SK-N-SH treated with all-trans-retinoic acid at 6 μM for 48 hours (cell line): ENCODE data around the gene FAM13B.

Source experiments
- ATAC-seq: fragments of 200-7000 bp; cut with Tn5 transposase; 3 replicates; pipeline ENCODE4 v1.9.1; 2020; ENCODE audit warnings: mild to moderate bottlenecking, moderate library complexity
- ARNTL ChIP-seq: fragments of 450-650 bp; formaldehyde crosslinking; IDR thresholded peaks from 2 replicates; pipeline ENCODE4 v1.5.0; 2020; ENCODE audit warnings: low read depth, mild to moderate bottlenecking, moderate library complexity, borderline replicate concordance
- BACH2 ChIP-seq: fragments of 250-450 bp; sonication (Bioruptor Pico); IDR thresholded peaks from 2 replicates; pipeline ENCODE4 v1.9.0; 2021; ENCODE audit warnings: mild to moderate bottlenecking, borderline replicate concordance
- CREB5 ChIP-seq: fragments of 250-450 bp; sonication (Bioruptor Pico); IDR thresholded peaks from 2 replicates; pipeline ENCODE4 v1.5.1; 2020; ENCODE audit warnings: low read depth, mild to moderate bottlenecking, moderate library complexity
- CSDC2 ChIP-seq: fragments of 250-450 bp; sonication (Bioruptor Pico); IDR thresholded peaks from 2 replicates; pipeline ENCODE4 v1.5.0; 2020; ENCODE audit warnings: mild to moderate bottlenecking, moderate library complexity
- ESRRG ChIP-seq: fragments of 250-450 bp; sonication (Bioruptor Pico); IDR thresholded peaks from 2 replicates; pipeline ENCODE4 v1.6.1; 2021; ENCODE audit warnings: mild to moderate bottlenecking
- GLIS3 ChIP-seq: fragments of 250-450 bp; sonication (Bioruptor Pico); IDR thresholded peaks from 2 replicates; pipeline ENCODE4 v1.5.0; 2020; ENCODE audit warnings: mild to moderate bottlenecking, moderate library complexity
- ISL1 ChIP-seq: fragments of 250-450 bp; sonication (Bioruptor Pico); IDR thresholded peaks from 2 replicates; pipeline ENCODE4 v2.1.2; 2022; ENCODE audit warnings: mild to moderate bottlenecking, moderate library complexity
- OSR1 ChIP-seq: fragments of 250-450 bp; sonication (Bioruptor Pico); IDR thresholded peaks from 2 replicates; pipeline ENCODE4 v1.8.0; 2022; ENCODE audit warnings: moderate library complexity, mild to moderate bottlenecking, inconsistent platforms
- PATZ1 ChIP-seq: fragments of 250-450 bp; sonication (Bioruptor Pico); IDR thresholded peaks from 2 replicates; pipeline ENCODE4 v1.8.0; 2020; ENCODE audit warnings: mild to moderate bottlenecking, moderate library complexity, borderline replicate concordance
- POU6F1 ChIP-seq: fragments of 250-450 bp; sonication (Bioruptor Pico); IDR thresholded peaks from 2 replicates; pipeline ENCODE4 v1.8.0; 2021; ENCODE audit warnings: low read depth, mild to moderate bottlenecking, moderate library complexity, borderline replicate concordance
- RARB ChIP-seq: fragments of 250-450 bp; sonication (Bioruptor Pico); IDR thresholded peaks from 2 replicates; pipeline ENCODE4 v1.8.0; 2021; ENCODE audit warnings: mild to moderate bottlenecking, moderate library complexity
- SNAI2 ChIP-seq: fragments of 250-450 bp; sonication (Bioruptor Pico); IDR thresholded peaks from 2 replicates; pipeline ENCODE4 v1.5.0; 2020; ENCODE audit warnings: mild to moderate bottlenecking, moderate library complexity
- TCF4 ChIP-seq: fragments of 250-450 bp; sonication (Bioruptor Pico); IDR thresholded peaks from 2 replicates; pipeline ENCODE4 v1.8.0; 2021; ENCODE audit warnings: mild to moderate bottlenecking, moderate library complexity, borderline replicate concordance
- TOX ChIP-seq: fragments of 250-450 bp; sonication (Bioruptor Pico); IDR thresholded peaks from 2 replicates; pipeline ENCODE4 v1.8.0; 2021; ENCODE audit warnings: mild to moderate bottlenecking, moderate library complexity, borderline replicate concordance
- TSHZ2 ChIP-seq: fragments of 250-450 bp; sonication (Bioruptor Pico); IDR thresholded peaks from 2 replicates; pipeline ENCODE4 v1.5.0; 2020; ENCODE audit warnings: mild to moderate bottlenecking, moderate library complexity
- ZC3H10 ChIP-seq: fragments of 250-450 bp; sonication (Bioruptor Pico); IDR thresholded peaks from 2 replicates; pipeline ENCODE4 v1.5.1; 2021; ENCODE audit warnings: mild to moderate bottlenecking, moderate library complexity
- ZFP3 ChIP-seq: fragments of 250-450 bp; sonication (Bioruptor Pico); IDR thresholded peaks from 2 replicates; pipeline ENCODE4 v1.5.0; 2020; ENCODE audit warnings: mild to moderate bottlenecking, moderate library complexity
- ZNF565 ChIP-seq: fragments of 450-650 bp; formaldehyde crosslinking; conservative IDR thresholded peaks from 2 replicates; pipeline ENCODE4 v1.5.0; 2020; ENCODE audit warnings: low read depth, mild to moderate bottlenecking, moderate library complexity
- ZNF70 ChIP-seq: fragments of 450-650 bp; formaldehyde crosslinking; IDR thresholded peaks from 2 replicates; pipeline ENCODE4 v1.5.0; 2020; ENCODE audit warnings: mild to moderate bottlenecking, moderate library complexity

Gene FAM13B

GRCh38 chr5:137997726-137998213, 35.1 kb downstream of the FAM13B start (continued):
- TF ChIP-seq POU6F1 (CRISPR knock-in tag) (no peak), RARB (CRISPR knock-in tag) (no peak), TCF4 (CRISPR knock-in tag) (no peak), PATZ1 (CRISPR knock-in tag) (no peak), ISL1 (CRISPR knock-in tag) (no peak), BACH2 (CRISPR knock-in tag) (no peak)

GRCh38 chr5:137995749-137996128, 37.1 kb downstream of the FAM13B start:
- TF ChIP-seq ISL1 (CRISPR knock-in tag) = no peak
- TF ChIP-seq ZFP3 (CRISPR knock-in tag) = no peak
- TF ChIP-seq PATZ1 (CRISPR knock-in tag) = no peak
- TF ChIP-seq TOX (CRISPR knock-in tag) = no peak
- no peak for TF ChIP-seq BACH2 (CRISPR knock-in tag)
- TF ChIP-seq ARNTL (CRISPR knock-in tag) = no peak
- TF ChIP-seq CSDC2 (CRISPR knock-in tag) = no peak
- no peak for TF ChIP-seq RARB (CRISPR knock-in tag)
- TF ChIP-seq, all 23 proteins: peak for 0
- peak; percentile 43 for ATAC-seq

- no peak for TF ChIP-seq GLIS3 (CRISPR knock-in tag)
- no peak for TF ChIP-seq ESRRG
- no peak for TF ChIP-seq TOX (CRISPR knock-in tag)
- TF ChIP-seq ISL1 (CRISPR knock-in tag) = peak; percentile 50; the same call in 1 of the 2 replicates
- ATAC-seq = peak; percentile 89
Observed at GRCh38 chr5:137995077-137995748, 37.7 kb downstream of the FAM13B start.

- no peak for TF ChIP-seq TCF4 (CRISPR knock-in tag)
- no peak for TF ChIP-seq ARNTL (CRISPR knock-in tag)
- no peak for TF ChIP-seq PATZ1 (CRISPR knock-in tag)
- TF ChIP-seq GLIS3 (CRISPR knock-in tag) = no peak
- no peak for TF ChIP-seq SNAI2 (CRISPR knock-in tag)
- no peak for TF ChIP-seq BACH2 (CRISPR knock-in tag)
- no peak for TF ChIP-seq OSR1
- no peak for TF ChIP-seq CSDC2 (CRISPR knock-in tag)
- no peak for TF ChIP-seq ZC3H10 (CRISPR knock-in tag)
- TF ChIP-seq POU6F1 (CRISPR knock-in tag) = no peak
- no peak for TF ChIP-seq TSHZ2 (CRISPR knock-in tag)
- no peak for TF ChIP-seq ZNF565
- TF ChIP-seq ZNF70 (CRISPR knock-in tag) = no peak
- no peak for TF ChIP-seq RARB (CRISPR knock-in tag)
- no peak for TF ChIP-seq CREB5 (CRISPR knock-in tag)
- no peak for ATAC-seq
Observed at GRCh38 chr5:137994556-137994955, 38.3 kb downstream of the FAM13B start.
